Epithelial cell of esophagus (primary cell): Measurements from ENCODE around the gene RNF123.

Experiments
- DNase-seq: peaks from one replicate; pipeline ENCODE4 v3.0.0; 2010; ENCODE audit warnings: low read depth
- H3K4me3 ChIP-seq: 2 replicates; pipeline ENCODE4 v1.5.1; 2011; ENCODE audit warnings: mild to moderate bottlenecking, low read length, control low read depth
- TF ChIP-seq, protein P1 (sequence below): IDR thresholded peaks from 2 replicates; pipeline ENCODE4 v1.5.1; 2011; ENCODE audit warnings: low read depth, mild to moderate bottlenecking, low read length, control low read depth, inconsistent platforms; ENCODE audit not compliant: insufficient read depth; ENCODE audit errors: missing control alignments

The RNF123 gene

GRCh38 chr3:49756036-49756435, 66.7 kb downstream of the RNF123 start:
- TF ChIP-seq, protein P1, sequence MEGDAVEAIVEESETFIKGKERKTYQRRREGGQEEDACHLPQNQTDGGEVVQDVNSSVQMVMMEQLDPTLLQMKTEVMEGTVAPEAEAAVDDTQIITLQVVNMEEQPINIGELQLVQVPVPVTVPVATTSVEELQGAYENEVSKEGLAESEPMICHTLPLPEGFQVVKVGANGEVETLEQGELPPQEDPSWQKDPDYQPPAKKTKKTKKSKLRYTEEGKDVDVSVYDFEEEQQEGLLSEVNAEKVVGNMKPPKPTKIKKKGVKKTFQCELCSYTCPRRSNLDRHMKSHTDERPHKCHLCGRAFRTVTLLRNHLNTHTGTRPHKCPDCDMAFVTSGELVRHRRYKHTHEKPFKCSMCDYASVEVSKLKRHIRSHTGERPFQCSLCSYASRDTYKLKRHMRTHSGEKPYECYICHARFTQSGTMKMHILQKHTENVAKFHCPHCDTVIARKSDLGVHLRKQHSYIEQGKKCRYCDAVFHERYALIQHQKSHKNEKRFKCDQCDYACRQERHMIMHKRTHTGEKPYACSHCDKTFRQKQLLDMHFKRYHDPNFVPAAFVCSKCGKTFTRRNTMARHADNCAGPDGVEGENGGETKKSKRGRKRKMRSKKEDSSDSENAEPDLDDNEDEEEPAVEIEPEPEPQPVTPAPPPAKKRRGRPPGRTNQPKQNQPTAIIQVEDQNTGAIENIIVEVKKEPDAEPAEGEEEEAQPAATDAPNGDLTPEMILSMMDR, result no peak
- H3K4me3 ChIP-seq, result no peak overlapping the region
- DNase-seq, result no peak

- TF ChIP-seq, protein P1, result no peak
- no peak overlapping the region for H3K4me3 ChIP-seq
- DNase-seq, result no peak
Observed at GRCh38 chr3:49757197-49757596, 67.8 kb downstream of the RNF123 start.

GRCh38 chr3:49759226-49759625, 69.9 kb downstream of the RNF123 start:
- no peak overlapping the region for H3K4me3 ChIP-seq
- DNase-seq, result no peak
- TF ChIP-seq, protein P1, result no peak

DNA sequence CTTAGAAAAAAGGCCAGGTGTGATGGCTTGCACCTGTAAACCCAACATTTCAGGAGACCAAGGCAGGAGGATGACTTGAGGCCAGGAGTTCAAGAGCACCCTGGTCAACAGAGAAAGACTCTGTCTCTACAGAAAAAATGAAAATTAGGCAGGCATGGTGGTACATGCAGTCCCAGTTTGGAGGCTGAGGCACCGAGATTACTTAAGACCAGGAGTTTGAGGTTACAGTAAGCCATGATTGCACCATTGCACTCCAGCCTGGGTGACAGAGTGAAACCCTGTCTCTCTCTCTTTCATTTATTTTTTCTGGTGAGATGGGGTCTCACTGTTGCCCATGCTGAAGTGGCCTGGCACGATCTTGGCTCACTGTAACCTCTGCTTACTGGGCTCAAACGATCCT, 72.3 kb downstream of the RNF123 start:
- no peak for DNase-seq

DNA sequence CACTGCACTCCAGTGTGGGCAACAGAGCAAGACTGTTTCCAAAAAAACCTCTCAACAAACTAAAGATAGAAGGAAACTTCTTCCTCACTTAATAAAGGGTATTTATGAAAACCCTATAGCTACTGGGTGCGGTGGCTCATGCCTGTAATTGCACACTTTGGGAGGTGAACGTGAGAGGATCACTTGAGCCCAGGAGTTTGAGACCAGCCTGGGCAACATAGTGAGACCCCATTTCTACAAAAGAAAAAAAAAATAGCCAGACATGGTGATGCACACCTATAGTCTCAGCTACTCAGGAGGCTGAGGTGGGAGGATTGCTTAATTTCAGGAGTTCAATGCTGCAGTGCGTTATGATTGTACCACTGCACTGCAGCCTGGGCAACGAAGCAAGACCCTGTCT, 74.6 kb downstream of the RNF123 start:
- DNase-seq, result no peak
- H3K4me3 ChIP-seq, result no peak overlapping the region
- TF ChIP-seq, protein P1, result no peak

More for the DNA sequence above, 72.3 kb downstream of the RNF123 start:
- H3K4me3 ChIP-seq, result no peak overlapping the region
- TF ChIP-seq, protein P1, result no peak

- no peak for DNase-seq
- TF ChIP-seq, protein P1, result no peak
- H3K4me3 ChIP-seq, result no peak overlapping the region
Observed at GRCh38 chr3:49769286-49769915, 80.0 kb downstream of the RNF123 start.

DNA sequence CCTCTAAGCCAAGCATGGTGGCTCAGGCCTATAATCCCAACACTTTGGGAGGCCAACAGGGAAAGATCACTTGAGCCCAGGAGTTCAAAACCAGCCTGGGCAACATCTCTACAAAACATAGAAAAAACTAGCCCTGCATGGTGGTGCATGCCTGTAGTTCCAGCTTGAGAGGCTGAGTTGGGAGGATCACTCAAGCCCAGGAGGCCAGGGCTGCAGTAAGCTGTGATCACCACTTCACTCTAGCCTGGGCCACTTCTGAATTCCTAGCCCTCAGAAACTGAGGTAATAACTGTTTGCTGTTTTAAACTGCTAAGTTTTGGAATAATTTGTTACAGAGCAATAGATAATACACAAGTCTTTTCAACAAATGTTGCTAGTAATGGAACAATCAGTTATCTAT, 80.6 kb downstream of the RNF123 start:
- no peak for DNase-seq
- TF ChIP-seq, protein P1, result no peak
- no peak overlapping the region for H3K4me3 ChIP-seq
